Upper lobe of left lung (tissue), 4 donors: ENCODE results near the gene MAD1L1.

ENCODE experiments used
- EP300 ChIP-seq, 4 donors: sonication (generic); formaldehyde crosslinking; IDR thresholded peaks; one replicate each; pipeline ENCODE4 v1.5.1; 2017; ENCODE audit warnings: antibody characterized with exemption in 4 of 4, control low read depth in 2 of 4
- POLR2AphosphoS5 ChIP-seq, 2 donors: sonication (generic); formaldehyde crosslinking; IDR thresholded peaks; one replicate each; pipeline ENCODE4 v1.5.1; 2017; ENCODE audit warnings: antibody characterized with exemption in 2 of 2
- TF ChIP-seq, protein P1 (sequence below), 6 experiments: fragments of 450-650 bp in 4 of 6; fragments of 200-600 bp in 2 of 6; sonication (generic) in 2 of 6; IDR thresholded peaks; one replicate each; pipeline ENCODE4 v1.5.1; 2016 to 2019; ENCODE audit warnings: antibody characterized with exemption in 6 of 6

DNA sequence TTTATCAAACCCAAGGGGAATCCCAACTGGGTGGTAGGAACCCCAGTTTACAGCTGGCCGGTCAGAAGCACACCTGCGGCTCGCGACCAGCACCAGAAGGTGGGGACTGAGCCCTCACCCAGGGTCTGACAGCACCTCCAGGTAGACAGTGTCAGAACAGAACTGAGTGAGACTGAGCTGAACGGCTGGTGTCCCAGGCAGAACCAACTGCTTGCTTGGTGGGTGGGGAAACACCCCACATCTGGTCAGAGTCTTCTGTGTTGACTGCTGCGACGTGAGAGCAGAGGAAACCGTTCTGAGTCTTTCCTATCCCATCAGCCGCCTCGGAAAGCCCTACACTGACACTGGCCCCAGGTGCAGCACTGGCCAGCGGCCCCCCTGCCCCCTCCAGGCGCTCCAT is 160.7 kb downstream of the MAD1L1 start:
- TF ChIP-seq EP300 (IDR thresholded peaks at IDR 0.05), result no peak
- TF ChIP-seq, protein P1, sequence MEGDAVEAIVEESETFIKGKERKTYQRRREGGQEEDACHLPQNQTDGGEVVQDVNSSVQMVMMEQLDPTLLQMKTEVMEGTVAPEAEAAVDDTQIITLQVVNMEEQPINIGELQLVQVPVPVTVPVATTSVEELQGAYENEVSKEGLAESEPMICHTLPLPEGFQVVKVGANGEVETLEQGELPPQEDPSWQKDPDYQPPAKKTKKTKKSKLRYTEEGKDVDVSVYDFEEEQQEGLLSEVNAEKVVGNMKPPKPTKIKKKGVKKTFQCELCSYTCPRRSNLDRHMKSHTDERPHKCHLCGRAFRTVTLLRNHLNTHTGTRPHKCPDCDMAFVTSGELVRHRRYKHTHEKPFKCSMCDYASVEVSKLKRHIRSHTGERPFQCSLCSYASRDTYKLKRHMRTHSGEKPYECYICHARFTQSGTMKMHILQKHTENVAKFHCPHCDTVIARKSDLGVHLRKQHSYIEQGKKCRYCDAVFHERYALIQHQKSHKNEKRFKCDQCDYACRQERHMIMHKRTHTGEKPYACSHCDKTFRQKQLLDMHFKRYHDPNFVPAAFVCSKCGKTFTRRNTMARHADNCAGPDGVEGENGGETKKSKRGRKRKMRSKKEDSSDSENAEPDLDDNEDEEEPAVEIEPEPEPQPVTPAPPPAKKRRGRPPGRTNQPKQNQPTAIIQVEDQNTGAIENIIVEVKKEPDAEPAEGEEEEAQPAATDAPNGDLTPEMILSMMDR (IDR thresholded peaks at IDR 0.05), result no peak
- TF ChIP-seq POLR2AphosphoS5 (IDR thresholded peaks at IDR 0.05), result no peak
